ENCODE results near the gene SNAI1. TPM values are rescaled to one million over a fixed set of nuclear protein-coding genes. Genes with fewer than 3 reads are reported as not detected.

SNAI1 gene
- total RNA-seq, 2 experiments from 2014 or later: 1.6 to 3.6 TPM

DNA sequence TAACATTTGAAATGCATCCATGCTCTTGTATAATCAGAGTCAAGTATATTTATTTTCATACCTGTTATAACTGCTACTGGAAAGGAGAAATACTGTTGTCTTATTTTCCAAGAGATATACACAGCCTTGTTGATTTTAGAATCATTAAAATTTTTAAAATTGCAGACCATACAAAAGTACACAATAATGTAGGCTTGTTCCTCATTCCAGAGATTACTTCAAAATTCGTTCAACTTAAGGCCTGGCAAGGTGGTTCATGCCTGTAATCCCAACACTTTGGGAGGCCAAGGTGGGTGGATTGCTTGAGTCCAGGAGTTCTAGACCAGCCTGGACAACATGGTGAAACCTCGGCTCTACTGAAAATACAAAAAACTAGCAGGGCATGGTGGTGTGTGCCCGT, 40.5 kb upstream of the SNAI1 start:
- CTCF ChIA-PET (ENCODE audit: unreplicated experiment): no interaction called here
- Histone ChIP-seq H3K27ac (ENCODE audit: low read depth, low read length, poor library complexity, severe bottlenecking) (no peak overlapping the region), H3K9me2 (ENCODE audit: insufficient read depth, low read length) (no peaks in the 10 kb centered on the region), H3K4me2 (ENCODE audit: low read length) (no peak overlapping the region), H2AFZ (ENCODE audit: low read length) (no peak overlapping the region), H3K4me1 (ENCODE audit: insufficient read depth, low read length, poor library complexity, severe bottlenecking) (peaks cover 22% of the 10 kb centered on the region), H3K79me2 (ENCODE audit: insufficient read depth, low read depth, low read length) (peaks cover 39% of the 10 kb centered on the region), H3K4me3 (ENCODE audit: low read depth, low read length, poor library complexity, severe bottlenecking) (no peak overlapping the region), H4K20me1 (ENCODE audit: insufficient read depth, low read length) (peaks cover 12% of the 10 kb centered on the region; the same call in 1 of the 2 replicates), H3K9me3 (ENCODE audit: low read length) (no peaks in the 10 kb centered on the region), H3K36me3 (ENCODE audit: insufficient read depth, low read length) (peaks cover 76% of the 10 kb centered on the region)
- POLR2A ChIA-PET: no interaction called here
- TF ChIP-seq, protein P1, sequence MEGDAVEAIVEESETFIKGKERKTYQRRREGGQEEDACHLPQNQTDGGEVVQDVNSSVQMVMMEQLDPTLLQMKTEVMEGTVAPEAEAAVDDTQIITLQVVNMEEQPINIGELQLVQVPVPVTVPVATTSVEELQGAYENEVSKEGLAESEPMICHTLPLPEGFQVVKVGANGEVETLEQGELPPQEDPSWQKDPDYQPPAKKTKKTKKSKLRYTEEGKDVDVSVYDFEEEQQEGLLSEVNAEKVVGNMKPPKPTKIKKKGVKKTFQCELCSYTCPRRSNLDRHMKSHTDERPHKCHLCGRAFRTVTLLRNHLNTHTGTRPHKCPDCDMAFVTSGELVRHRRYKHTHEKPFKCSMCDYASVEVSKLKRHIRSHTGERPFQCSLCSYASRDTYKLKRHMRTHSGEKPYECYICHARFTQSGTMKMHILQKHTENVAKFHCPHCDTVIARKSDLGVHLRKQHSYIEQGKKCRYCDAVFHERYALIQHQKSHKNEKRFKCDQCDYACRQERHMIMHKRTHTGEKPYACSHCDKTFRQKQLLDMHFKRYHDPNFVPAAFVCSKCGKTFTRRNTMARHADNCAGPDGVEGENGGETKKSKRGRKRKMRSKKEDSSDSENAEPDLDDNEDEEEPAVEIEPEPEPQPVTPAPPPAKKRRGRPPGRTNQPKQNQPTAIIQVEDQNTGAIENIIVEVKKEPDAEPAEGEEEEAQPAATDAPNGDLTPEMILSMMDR (conservative IDR thresholded peaks at IDR 0.05; ENCODE audit: low read length): no peak
- no peak for TF ChIP-seq EZH2phosphoT487 (IDR thresholded peaks at IDR 0.05; ENCODE audit: borderline replicate concordance, low read depth, low read length)
- DNase-seq (ENCODE audit: low spot score): no peak
- intact Hi-C loops (cut with micrococcal nuclease; ENCODE audit: unreplicated experiment): no loop called here
- no TSS peak for BruUV-seq (replicated peaks)

DNA sequence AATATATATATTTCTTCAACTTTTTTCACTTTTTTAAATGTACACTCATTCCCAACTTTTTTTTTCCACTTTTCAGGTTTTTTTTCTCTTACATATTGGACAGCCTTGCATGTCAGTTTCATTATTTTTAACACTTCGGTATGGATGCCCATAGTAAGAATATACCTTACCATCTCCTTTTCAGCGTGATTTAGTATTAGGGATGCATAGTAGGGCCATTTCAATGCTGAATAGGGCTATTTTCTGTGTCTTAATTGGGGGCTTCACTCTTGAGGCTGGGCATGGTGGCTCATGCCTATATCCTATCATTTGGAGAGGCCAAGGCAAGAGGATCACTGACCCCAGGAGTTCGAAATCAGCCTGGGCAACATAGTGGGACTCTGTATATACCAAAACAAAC, 39.8 kb upstream of the SNAI1 start:
- H3K4me3 ChIP-seq (ENCODE audit: low read depth, low read length, poor library complexity, severe bottlenecking): no peak overlapping the region
- CTCF ChIA-PET (ENCODE audit: unreplicated experiment): interaction anchor here (0.6 kb wide), 1 partner anchor 140 kb away, joined by 3 read pairs; no protein-coding TSS in a partner anchor
- no peaks in the 10 kb centered on the region for H3K9me2 ChIP-seq (ENCODE audit: insufficient read depth, low read length)
- peaks cover 33% of the 10 kb centered on the region for H3K79me2 ChIP-seq (ENCODE audit: insufficient read depth, low read depth, low read length)
- BruUV-seq (replicated peaks): no TSS peak
- peaks cover 15% of the 10 kb centered on the region for H3K4me1 ChIP-seq (ENCODE audit: insufficient read depth, low read length, poor library complexity, severe bottlenecking)
- TF ChIP-seq, protein P1 (conservative IDR thresholded peaks at IDR 0.05; ENCODE audit: low read length): no peak
- no peak for TF ChIP-seq EZH2phosphoT487 (IDR thresholded peaks at IDR 0.05; ENCODE audit: borderline replicate concordance, low read depth, low read length)
- intact Hi-C loops (cut with micrococcal nuclease; ENCODE audit: unreplicated experiment): no loop called here
- no peaks in the 10 kb centered on the region for H3K9me3 ChIP-seq (ENCODE audit: low read length)
- no peak overlapping the region for H3K4me2 ChIP-seq (ENCODE audit: low read length)
- no peak overlapping the region for H2AFZ ChIP-seq (ENCODE audit: low read length)
- H3K27ac ChIP-seq (ENCODE audit: low read depth, low read length, poor library complexity, severe bottlenecking): no peak overlapping the region
- H4K20me1 ChIP-seq (ENCODE audit: insufficient read depth, low read length): peaks cover 5% of the 10 kb centered on the region; the same call in 1 of the 2 replicates
- no peak for DNase-seq (ENCODE audit: low spot score)
- POLR2A ChIA-PET: interaction anchor here (0.6 kb wide), 1 partner anchor 163 kb away, joined by 3 read pairs; no protein-coding TSS in a partner anchor
- H3K36me3 ChIP-seq (ENCODE audit: insufficient read depth, low read length): peaks cover 81% of the 10 kb centered on the region

DNA sequence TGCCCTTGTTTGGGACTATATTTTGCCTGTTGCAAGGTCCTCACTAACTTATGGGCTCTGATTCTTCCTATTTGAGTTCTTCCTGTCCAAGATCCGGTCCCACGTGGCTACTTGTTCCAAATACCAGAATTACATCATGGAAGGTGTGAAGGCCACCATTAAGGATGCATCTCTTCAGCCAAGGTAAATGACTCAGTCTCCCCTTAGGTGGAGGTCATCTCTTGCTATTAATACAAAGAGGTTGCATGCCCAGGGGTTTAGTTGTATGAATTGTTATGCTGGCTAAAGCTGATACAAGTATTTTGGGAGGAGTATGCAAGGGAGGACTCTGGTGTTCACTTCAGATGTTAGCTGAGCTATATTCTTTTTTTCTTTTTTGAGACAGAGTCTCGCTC, 37.5 kb upstream of the SNAI1 start:
- ChIA-PET CTCF (ENCODE audit: unreplicated experiment) (no interaction called here), POLR2A (interaction anchor here (1.3 kb wide), 1 partner anchor 9 kb away, joined by 3 read pairs; the partner anchor contains the start of gene RNF114)
- Histone ChIP-seq H3K4me2 (ENCODE audit: low read length) (no peak overlapping the region), H3K36me3 (ENCODE audit: insufficient read depth, low read length) (peaks cover 88% of the 10 kb centered on the region), H2AFZ (ENCODE audit: low read length) (no peak overlapping the region), H3K9me2 (ENCODE audit: insufficient read depth, low read length) (no peaks in the 10 kb centered on the region), H4K20me1 (ENCODE audit: insufficient read depth, low read length) (no peaks in the 10 kb centered on the region), H3K4me1 (ENCODE audit: insufficient read depth, low read length, poor library complexity, severe bottlenecking) (no peaks in the 10 kb centered on the region), H3K4me3 (ENCODE audit: low read depth, low read length, poor library complexity, severe bottlenecking) (no peak overlapping the region), H3K9me3 (ENCODE audit: low read length) (no peaks in the 10 kb centered on the region), H3K79me2 (ENCODE audit: insufficient read depth, low read depth, low read length) (peaks cover 10% of the 10 kb centered on the region; the same call in 1 of the 2 replicates), H3K27ac (ENCODE audit: low read depth, low read length, poor library complexity, severe bottlenecking) (no peak overlapping the region)
- TF ChIP-seq EZH2phosphoT487 (IDR thresholded peaks at IDR 0.05; ENCODE audit: borderline replicate concordance, low read depth, low read length): no peak
- TF ChIP-seq, protein P1 (conservative IDR thresholded peaks at IDR 0.05; ENCODE audit: low read length): no peak
- intact Hi-C loops (cut with micrococcal nuclease; ENCODE audit: unreplicated experiment): no loop called here
- no peak for DNase-seq (ENCODE audit: low spot score)
- no TSS peak for BruUV-seq (replicated peaks)

Data from OCI-LY7 (cell line).